SK-N-SH treated with all-trans-retinoic acid at 6 μM for 48 hours (cell line): ENCODE data around the gene ALX3.
A peak's percentile ranks its signal among the peaks of the same experiment; 100 is the strongest.

Source experiments
- ATAC-seq: fragments of 200-7000 bp; cut with Tn5 transposase; 3 replicates; pipeline ENCODE4 v1.9.1; 2020; ENCODE audit warnings: mild to moderate bottlenecking, moderate library complexity
- ARNTL ChIP-seq: fragments of 450-650 bp; formaldehyde crosslinking; IDR thresholded peaks from 2 replicates; pipeline ENCODE4 v1.5.0; 2020; ENCODE audit warnings: low read depth, mild to moderate bottlenecking, moderate library complexity, borderline replicate concordance
- BACH2 ChIP-seq: fragments of 250-450 bp; sonication (Bioruptor Pico); IDR thresholded peaks from 2 replicates; pipeline ENCODE4 v1.9.0; 2021; ENCODE audit warnings: mild to moderate bottlenecking, borderline replicate concordance
- CREB5 ChIP-seq: fragments of 250-450 bp; sonication (Bioruptor Pico); IDR thresholded peaks from 2 replicates; pipeline ENCODE4 v1.5.1; 2020; ENCODE audit warnings: low read depth, mild to moderate bottlenecking, moderate library complexity
- CSDC2 ChIP-seq: fragments of 250-450 bp; sonication (Bioruptor Pico); IDR thresholded peaks from 2 replicates; pipeline ENCODE4 v1.5.0; 2020; ENCODE audit warnings: mild to moderate bottlenecking, moderate library complexity
- ESRRG ChIP-seq: fragments of 250-450 bp; sonication (Bioruptor Pico); IDR thresholded peaks from 2 replicates; pipeline ENCODE4 v1.6.1; 2021; ENCODE audit warnings: mild to moderate bottlenecking
- GLIS3 ChIP-seq: fragments of 250-450 bp; sonication (Bioruptor Pico); IDR thresholded peaks from 2 replicates; pipeline ENCODE4 v1.5.0; 2020; ENCODE audit warnings: mild to moderate bottlenecking, moderate library complexity
- ISL1 ChIP-seq: fragments of 250-450 bp; sonication (Bioruptor Pico); IDR thresholded peaks from 2 replicates; pipeline ENCODE4 v2.1.2; 2022; ENCODE audit warnings: mild to moderate bottlenecking, moderate library complexity
- OSR1 ChIP-seq: fragments of 250-450 bp; sonication (Bioruptor Pico); IDR thresholded peaks from 2 replicates; pipeline ENCODE4 v1.8.0; 2022; ENCODE audit warnings: moderate library complexity, mild to moderate bottlenecking, inconsistent platforms
- RARB ChIP-seq: fragments of 250-450 bp; sonication (Bioruptor Pico); IDR thresholded peaks from 2 replicates; pipeline ENCODE4 v1.8.0; 2021; ENCODE audit warnings: mild to moderate bottlenecking, moderate library complexity
- SNAI2 ChIP-seq: fragments of 250-450 bp; sonication (Bioruptor Pico); IDR thresholded peaks from 2 replicates; pipeline ENCODE4 v1.5.0; 2020; ENCODE audit warnings: mild to moderate bottlenecking, moderate library complexity
- TCF4 ChIP-seq: fragments of 250-450 bp; sonication (Bioruptor Pico); IDR thresholded peaks from 2 replicates; pipeline ENCODE4 v1.8.0; 2021; ENCODE audit warnings: mild to moderate bottlenecking, moderate library complexity, borderline replicate concordance
- TOX ChIP-seq: fragments of 250-450 bp; sonication (Bioruptor Pico); IDR thresholded peaks from 2 replicates; pipeline ENCODE4 v1.8.0; 2021; ENCODE audit warnings: mild to moderate bottlenecking, moderate library complexity, borderline replicate concordance
- TSHZ2 ChIP-seq: fragments of 250-450 bp; sonication (Bioruptor Pico); IDR thresholded peaks from 2 replicates; pipeline ENCODE4 v1.5.0; 2020; ENCODE audit warnings: mild to moderate bottlenecking, moderate library complexity
- ZC3H10 ChIP-seq: fragments of 250-450 bp; sonication (Bioruptor Pico); IDR thresholded peaks from 2 replicates; pipeline ENCODE4 v1.5.1; 2021; ENCODE audit warnings: mild to moderate bottlenecking, moderate library complexity
- ZFP3 ChIP-seq: fragments of 250-450 bp; sonication (Bioruptor Pico); IDR thresholded peaks from 2 replicates; pipeline ENCODE4 v1.5.0; 2020; ENCODE audit warnings: mild to moderate bottlenecking, moderate library complexity
- ZFP30 ChIP-seq: fragments of 450-650 bp; formaldehyde crosslinking; IDR thresholded peaks from 2 replicates; pipeline ENCODE4 v1.5.0; 2022; ENCODE audit warnings: mild to moderate bottlenecking, moderate library complexity
- ZNF565 ChIP-seq: fragments of 450-650 bp; formaldehyde crosslinking; conservative IDR thresholded peaks from 2 replicates; pipeline ENCODE4 v1.5.0; 2020; ENCODE audit warnings: low read depth, mild to moderate bottlenecking, moderate library complexity
- ZNF70 ChIP-seq: fragments of 450-650 bp; formaldehyde crosslinking; IDR thresholded peaks from 2 replicates; pipeline ENCODE4 v1.5.0; 2020; ENCODE audit warnings: mild to moderate bottlenecking, moderate library complexity
- ZNF8 ChIP-seq: fragments of 450-650 bp; formaldehyde crosslinking; IDR thresholded peaks from 2 replicates; pipeline ENCODE4 v1.5.0; 2020; ENCODE audit warnings: mild to moderate bottlenecking, moderate library complexity
- TF ChIP-seq, protein P1 (sequence below): fragments of 250-450 bp; sonication (Bioruptor Pico); IDR thresholded peaks from 2 replicates; pipeline ENCODE4 v1.5.1; 2021; ENCODE audit warnings: mild to moderate bottlenecking, moderate library complexity
- TF ChIP-seq, protein P2 (sequence below): fragments of 250-450 bp; sonication (Bioruptor Pico); IDR thresholded peaks from 2 replicates; pipeline ENCODE4 v1.8.0; 2021; ENCODE audit warnings: low read depth, mild to moderate bottlenecking, moderate library complexity, borderline replicate concordance

The ALX3 gene

GRCh38 chr1:110056285-110056683 is 14.2 kb downstream of the ALX3 start:
- TF ChIP-seq, protein P1, sequence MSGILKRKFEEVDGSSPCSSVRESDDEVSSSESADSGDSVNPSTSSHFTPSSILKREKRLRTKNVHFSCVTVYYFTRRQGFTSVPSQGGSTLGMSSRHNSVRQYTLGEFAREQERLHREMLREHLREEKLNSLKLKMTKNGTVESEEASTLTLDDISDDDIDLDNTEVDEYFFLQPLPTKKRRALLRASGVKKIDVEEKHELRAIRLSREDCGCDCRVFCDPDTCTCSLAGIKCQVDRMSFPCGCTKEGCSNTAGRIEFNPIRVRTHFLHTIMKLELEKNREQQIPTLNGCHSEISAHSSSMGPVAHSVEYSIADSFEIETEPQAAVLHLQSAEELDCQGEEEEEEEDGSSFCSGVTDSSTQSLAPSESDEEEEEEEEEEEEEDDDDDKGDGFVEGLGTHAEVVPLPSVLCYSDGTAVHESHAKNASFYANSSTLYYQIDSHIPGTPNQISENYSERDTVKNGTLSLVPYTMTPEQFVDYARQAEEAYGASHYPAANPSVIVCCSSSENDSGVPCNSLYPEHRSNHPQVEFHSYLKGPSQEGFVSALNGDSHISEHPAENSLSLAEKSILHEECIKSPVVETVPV (CRISPR knock-in tag) = no peak
- TF ChIP-seq TSHZ2 (CRISPR knock-in tag) (no peak), ZNF565 (CRISPR knock-in tag) (no peak), CREB5 (CRISPR knock-in tag) (no peak), ESRRG (no peak), GLIS3 (CRISPR knock-in tag) (no peak), TOX (no peak), ZFP3 (CRISPR knock-in tag) (no peak), ARNTL (CRISPR knock-in tag) (no peak), RARB (no peak), BACH2 (CRISPR knock-in tag) (no peak), ZNF70 (CRISPR knock-in tag) (no peak), ZC3H10 (no peak), ZNF8 (no peak), SNAI2 (CRISPR knock-in tag) (no peak)
- no peak for ATAC-seq

DNA sequence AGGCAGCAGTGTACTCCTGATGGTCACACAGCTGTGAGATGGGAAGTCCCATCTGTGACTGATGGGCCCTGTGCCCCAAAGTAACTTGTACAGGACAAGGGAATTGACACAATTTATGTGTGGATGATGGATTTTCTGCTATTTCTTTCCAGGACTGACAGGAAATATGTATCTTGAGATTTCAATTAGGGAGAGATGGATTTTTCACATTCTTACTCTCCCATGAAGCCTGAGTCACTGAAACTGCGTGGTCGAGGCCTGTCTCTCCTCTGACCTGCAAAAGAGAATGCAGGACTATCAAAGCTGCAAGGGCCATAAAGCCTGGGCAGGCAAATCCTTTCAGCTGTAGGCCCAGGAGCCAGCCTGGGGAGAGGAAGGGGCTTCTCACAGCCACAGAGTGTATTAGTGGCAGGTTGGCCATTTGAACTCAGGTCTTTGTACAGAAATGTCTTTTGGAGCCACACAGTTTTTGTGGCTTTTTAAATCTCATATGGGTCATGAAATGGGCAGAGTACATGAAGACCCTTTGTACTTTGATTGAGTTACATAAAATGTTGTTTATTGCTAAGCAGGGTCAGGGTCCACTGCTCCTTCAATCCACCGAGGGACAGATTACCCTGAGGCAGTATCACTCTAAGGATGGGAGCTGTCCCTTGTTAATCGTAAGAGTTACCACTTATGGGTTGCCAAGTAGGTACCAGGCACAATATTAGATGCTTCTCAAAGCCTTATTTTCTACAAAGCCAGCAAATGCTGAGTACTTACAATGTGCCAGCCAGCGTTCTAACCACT is 14.8 kb downstream of the ALX3 start:
- peak; percentile 34 for ATAC-seq

More for the DNA sequence above, 14.8 kb downstream of the ALX3 start:
- 0 out of 2 replicates have a peak, but pooled peaks have one; percentile 17 for TF ChIP-seq CSDC2 (CRISPR knock-in tag)
- TF ChIP-seq ZNF70 (CRISPR knock-in tag) = no peak
- TF ChIP-seq, protein P1 (CRISPR knock-in tag) = no peak
- no peak for TF ChIP-seq TCF4 (CRISPR knock-in tag)
- TF ChIP-seq ZFP3 (CRISPR knock-in tag) = no peak
- no peak for TF ChIP-seq SNAI2 (CRISPR knock-in tag)
- TF ChIP-seq ISL1 = peak; percentile 67; the same call in 1 of the 2 replicates
- TF ChIP-seq ZNF565 (CRISPR knock-in tag) = no peak
- TF ChIP-seq TSHZ2 (CRISPR knock-in tag) = no peak
- no peak for TF ChIP-seq ZFP30 (CRISPR knock-in tag)
- no peak for TF ChIP-seq OSR1
- TF ChIP-seq GLIS3 (CRISPR knock-in tag) = no peak
- no peak for TF ChIP-seq TOX
- no peak for TF ChIP-seq RARB
- TF ChIP-seq CREB5 (CRISPR knock-in tag) = no peak
- TF ChIP-seq, protein P2, sequence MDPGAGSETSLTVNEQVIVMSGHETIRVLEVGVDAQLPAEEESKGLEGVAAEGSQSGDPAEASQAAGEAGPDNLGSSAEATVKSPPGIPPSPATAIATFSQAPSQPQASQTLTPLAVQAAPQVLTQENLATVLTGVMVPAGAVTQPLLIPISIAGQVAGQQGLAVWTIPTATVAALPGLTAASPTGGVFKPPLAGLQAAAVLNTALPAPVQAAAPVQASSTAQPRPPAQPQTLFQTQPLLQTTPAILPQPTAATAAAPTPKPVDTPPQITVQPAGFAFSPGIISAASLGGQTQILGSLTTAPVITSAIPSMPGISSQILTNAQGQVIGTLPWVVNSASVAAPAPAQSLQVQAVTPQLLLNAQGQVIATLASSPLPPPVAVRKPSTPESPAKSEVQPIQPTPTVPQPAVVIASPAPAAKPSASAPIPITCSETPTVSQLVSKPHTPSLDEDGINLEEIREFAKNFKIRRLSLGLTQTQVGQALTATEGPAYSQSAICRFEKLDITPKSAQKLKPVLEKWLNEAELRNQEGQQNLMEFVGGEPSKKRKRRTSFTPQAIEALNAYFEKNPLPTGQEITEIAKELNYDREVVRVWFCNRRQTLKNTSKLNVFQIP = no peak
- TF ChIP-seq ZC3H10 = no peak
- TF ChIP-seq, all 23 proteins: peak for 2
